Measurements from ENCODE around the gene CTNNB1.

CTNNB1 gene

DNA sequence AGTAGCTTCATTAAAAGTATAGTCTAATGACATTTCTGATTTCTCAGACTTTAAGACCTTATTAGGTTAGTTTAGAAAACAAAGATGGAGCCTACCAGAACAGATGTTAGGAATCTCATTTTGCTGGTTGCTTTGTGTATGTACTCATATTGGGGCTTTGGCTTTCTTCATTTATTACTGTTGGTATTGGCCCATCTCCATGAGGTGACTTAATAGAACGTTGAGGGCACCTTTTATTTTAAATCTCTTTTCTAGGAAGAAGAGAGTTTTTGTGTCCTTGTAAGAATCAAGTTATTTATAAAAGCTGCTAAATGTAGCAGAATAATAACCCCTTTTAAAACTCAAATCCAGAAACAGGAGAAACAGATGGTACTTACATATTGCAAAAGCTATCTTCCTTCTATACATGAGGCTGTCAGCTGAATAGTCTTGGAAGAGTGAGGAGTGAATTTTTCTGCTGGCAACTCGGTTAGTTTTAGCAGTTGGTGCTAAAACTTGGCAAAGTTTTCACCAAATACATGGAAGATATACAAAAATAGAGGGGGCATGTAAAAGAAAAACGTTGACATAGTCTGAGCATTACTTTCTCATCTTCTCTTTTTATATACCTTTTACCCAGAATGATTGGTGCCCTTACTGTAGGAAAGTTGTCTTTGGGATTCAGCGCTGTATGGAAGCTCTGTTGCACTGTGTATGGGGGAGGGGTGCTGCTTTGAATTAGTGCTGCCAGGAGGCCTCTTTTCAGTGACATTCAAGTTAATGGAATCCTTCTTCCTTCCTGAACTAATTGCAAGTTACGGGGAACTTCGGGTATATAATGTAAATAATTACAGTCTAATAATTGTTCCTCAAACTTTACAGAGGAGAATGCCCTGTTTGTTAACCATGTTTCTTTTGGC is 35.8 kb downstream of the CTNNB1 start:
- Histone ChIP-seq H2AK5ac (ENCODE audit: low read length, severe bottlenecking) (no peak overlapping the region), H3K27ac (ENCODE audit: low read length, poor library complexity, severe bottlenecking) (no peak overlapping the region), H3K4ac (ENCODE audit: low read depth in 1 of 2, low read length in 2 of 2) (no peak overlapping the region), H2AFZ (ENCODE audit: low read depth, low read length) (no peak overlapping the region), H4K91ac (ENCODE audit: low read length) (no peak overlapping the region), H3K4me3 (ENCODE audit: insufficient read depth in 1 of 2, low read depth in 1 of 2, low read length in 2 of 2) (no peak overlapping the region), H2BK12ac (ENCODE audit: low read length in 2 of 2) (no peak overlapping the region), H3K4me1 (ENCODE audit: control insufficient read depth, insufficient read depth, low read depth, low read length) (peaks cover 2% of the 10 kb centered on the region), H3K79me1 (replicated peaks; ENCODE audit: low read length, poor library complexity, severe bottlenecking) (peaks cover 10% of the 10 kb centered on the region), H3K9me3 (ENCODE audit: control insufficient read depth, low read length) (no peaks in the 10 kb centered on the region), H3K18ac (ENCODE audit: low read depth in 1 of 2, low read length in 2 of 2) (no peak overlapping the region), H3K9ac (ENCODE audit: low read length) (no peak overlapping the region), H4K8ac (ENCODE audit: low read length) (no peak overlapping the region), H3K4me2 (ENCODE audit: low read length, poor library complexity, severe bottlenecking) (no peak overlapping the region), H3K36me3 (ENCODE audit: control insufficient read depth in 1 of 2, insufficient read depth in 2 of 2, low read depth in 1 of 2, low read length in 2 of 2) (peaks cover 28 to 97% of the 10 kb centered on the region in 2 experiments), H2BK15ac (ENCODE audit: low read depth, poor library complexity, severe bottlenecking) (no peak overlapping the region), H3K14ac (ENCODE audit: low read length in 2 of 2) (no peak overlapping the region), H2BK5ac (ENCODE audit: low read depth, low read length, poor library complexity, severe bottlenecking) (no peak overlapping the region), H2BK120ac (ENCODE audit: low read depth, low read length) (no peak overlapping the region), H3K23ac (ENCODE audit: low read length in 2 of 2) (no peak overlapping the region), H3K27me3 (ENCODE audit: control insufficient read depth in 1 of 2, insufficient read depth in 1 of 2, low read length in 2 of 2) (no peaks in the 10 kb centered on the region)
- 100% methylated on average over 1 of the region's 6 CpGs for WGBS
- DNase-seq = no peak

DNA sequence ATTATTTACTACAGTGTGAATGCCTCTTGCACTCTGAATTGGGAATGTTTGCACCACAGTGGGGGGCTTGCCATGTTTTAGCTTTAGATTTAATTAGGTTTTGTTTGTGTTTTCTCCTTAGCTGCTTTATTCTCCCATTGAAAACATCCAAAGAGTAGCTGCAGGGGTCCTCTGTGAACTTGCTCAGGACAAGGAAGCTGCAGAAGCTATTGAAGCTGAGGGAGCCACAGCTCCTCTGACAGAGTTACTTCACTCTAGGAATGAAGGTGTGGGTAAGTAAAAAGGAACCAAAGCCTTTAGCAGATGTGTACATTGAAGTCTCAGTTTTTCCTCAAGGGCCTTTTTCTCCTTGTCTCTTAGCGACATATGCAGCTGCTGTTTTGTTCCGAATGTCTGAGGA is 36.9 kb downstream of the CTNNB1 start:
- H3K18ac ChIP-seq (ENCODE audit: low read depth in 1 of 2, low read length in 2 of 2) = no peak overlapping the region
- H3K4me2 ChIP-seq (ENCODE audit: low read length, poor library complexity, severe bottlenecking) = no peak overlapping the region
- H2BK15ac ChIP-seq (ENCODE audit: low read depth, poor library complexity, severe bottlenecking) = no peak overlapping the region
- 95% methylated on average over 2 of the region's 2 CpGs for WGBS
- no peaks in the 10 kb centered on the region for H3K27me3 ChIP-seq (ENCODE audit: control insufficient read depth in 1 of 2, insufficient read depth in 1 of 2, low read length in 2 of 2)
- no peak overlapping the region for H3K4ac ChIP-seq (ENCODE audit: low read depth in 1 of 2, low read length in 2 of 2)
- H3K9me3 ChIP-seq (ENCODE audit: control insufficient read depth, low read length) = no peaks in the 10 kb centered on the region
- peak overlapping the region; percentile 25 for H3K27ac ChIP-seq (ENCODE audit: low read length, poor library complexity, severe bottlenecking)
- no peak overlapping the region for H3K23ac ChIP-seq (ENCODE audit: low read length in 2 of 2)
- no peak overlapping the region for H2AFZ ChIP-seq (ENCODE audit: low read depth, low read length)
- H3K79me1 ChIP-seq (replicated peaks; ENCODE audit: low read length, poor library complexity, severe bottlenecking) = peaks cover 10% of the 10 kb centered on the region
- peaks cover 2% of the 10 kb centered on the region for H3K4me1 ChIP-seq (ENCODE audit: control insufficient read depth, insufficient read depth, low read depth, low read length)
- H2BK120ac ChIP-seq (ENCODE audit: low read depth, low read length) = no peak overlapping the region
- no peak overlapping the region for H2BK12ac ChIP-seq (ENCODE audit: low read length in 2 of 2)
- H2AK5ac ChIP-seq (ENCODE audit: low read length, severe bottlenecking) = no peak overlapping the region
- DNase-seq = no peak
- H3K9ac ChIP-seq (ENCODE audit: low read length) = no peak overlapping the region
- no peak overlapping the region for H3K14ac ChIP-seq (ENCODE audit: low read length in 2 of 2)
- no peak overlapping the region for H4K8ac ChIP-seq (ENCODE audit: low read length)
- no peak overlapping the region for H2BK5ac ChIP-seq (ENCODE audit: low read depth, low read length, poor library complexity, severe bottlenecking)
- no peak overlapping the region for H4K91ac ChIP-seq (ENCODE audit: low read length)
- H3K4me3 ChIP-seq (ENCODE audit: insufficient read depth in 1 of 2, low read depth in 1 of 2, low read length in 2 of 2) = no peak overlapping the region
- H3K36me3 ChIP-seq (ENCODE audit: control insufficient read depth in 1 of 2, insufficient read depth in 2 of 2, low read depth in 1 of 2, low read length in 2 of 2) = peaks cover 26 to 100% of the 10 kb centered on the region in 2 experiments

DNA sequence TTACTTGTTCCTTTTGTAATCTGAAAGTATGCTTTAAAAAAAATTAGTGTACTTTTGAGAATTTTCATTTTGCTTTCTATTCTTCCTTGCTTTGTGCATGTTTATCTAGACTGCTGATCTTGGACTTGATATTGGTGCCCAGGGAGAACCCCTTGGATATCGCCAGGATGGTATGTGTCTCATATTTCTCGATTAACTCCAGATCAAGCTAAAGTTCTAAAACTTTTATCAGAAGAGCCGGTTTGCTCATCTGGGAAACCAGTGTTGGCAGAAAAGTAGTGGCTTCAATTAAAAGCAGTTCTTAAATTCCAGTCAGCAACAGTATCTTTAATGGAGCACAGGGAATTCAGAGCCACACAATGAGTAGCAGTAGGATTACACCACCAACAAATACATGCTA is 38.6 kb downstream of the CTNNB1 start:
- Histone ChIP-seq H3K14ac (ENCODE audit: low read length in 2 of 2) (no peak overlapping the region), H3K23ac (ENCODE audit: low read length in 2 of 2) (no peak overlapping the region), H3K27ac (ENCODE audit: low read length, poor library complexity, severe bottlenecking) (no peak overlapping the region), H4K8ac (ENCODE audit: low read length) (no peak overlapping the region), H3K9ac (ENCODE audit: low read length) (peak overlapping the region; percentile 28), H3K27me3 (ENCODE audit: control insufficient read depth in 1 of 2, insufficient read depth in 1 of 2, low read length in 2 of 2) (no peaks in the 10 kb centered on the region), H2BK12ac (ENCODE audit: low read length in 2 of 2) (no peak overlapping the region), H3K9me3 (ENCODE audit: control insufficient read depth, low read length) (no peaks in the 10 kb centered on the region), H3K4me1 (ENCODE audit: control insufficient read depth, insufficient read depth, low read depth, low read length) (peaks cover 2% of the 10 kb centered on the region), H3K36me3 (ENCODE audit: control insufficient read depth in 1 of 2, insufficient read depth in 2 of 2, low read depth in 1 of 2, low read length in 2 of 2) (peaks cover 28 to 100% of the 10 kb centered on the region in 2 experiments), H2BK15ac (ENCODE audit: low read depth, poor library complexity, severe bottlenecking) (no peak overlapping the region), H3K4ac (ENCODE audit: low read depth in 1 of 2, low read length in 2 of 2) (no peak overlapping the region), H3K79me1 (replicated peaks; ENCODE audit: low read length, poor library complexity, severe bottlenecking) (peaks cover 14% of the 10 kb centered on the region), H3K4me3 (ENCODE audit: insufficient read depth in 1 of 2, low read depth in 1 of 2, low read length in 2 of 2) (no peak overlapping the region), H3K18ac (ENCODE audit: low read depth in 1 of 2, low read length in 2 of 2) (no peak overlapping the region), H3K4me2 (ENCODE audit: low read length, poor library complexity, severe bottlenecking) (no peak overlapping the region), H2BK5ac (ENCODE audit: low read depth, low read length, poor library complexity, severe bottlenecking) (no peak overlapping the region), H2BK120ac (ENCODE audit: low read depth, low read length) (no peak overlapping the region), H2AFZ (ENCODE audit: low read depth, low read length) (no peak overlapping the region), H4K91ac (ENCODE audit: low read length) (no peak overlapping the region), H2AK5ac (ENCODE audit: low read length, severe bottlenecking) (no peak overlapping the region)
- no peak for DNase-seq
- WGBS = 98% methylated on average over 3 of the region's 3 CpGs

DNA sequence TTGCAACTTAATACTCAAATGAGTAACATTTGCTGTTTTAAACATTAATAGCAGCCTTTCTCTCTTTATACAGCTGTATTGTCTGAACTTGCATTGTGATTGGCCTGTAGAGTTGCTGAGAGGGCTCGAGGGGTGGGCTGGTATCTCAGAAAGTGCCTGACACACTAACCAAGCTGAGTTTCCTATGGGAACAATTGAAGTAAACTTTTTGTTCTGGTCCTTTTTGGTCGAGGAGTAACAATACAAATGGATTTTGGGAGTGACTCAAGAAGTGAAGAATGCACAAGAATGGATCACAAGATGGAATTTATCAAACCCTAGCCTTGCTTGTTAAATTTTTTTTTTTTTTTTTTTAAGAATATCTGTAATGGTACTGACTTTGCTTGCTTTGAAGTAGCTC is 40.3 kb downstream of the CTNNB1 start:
- H4K8ac ChIP-seq (ENCODE audit: low read length) = no peak overlapping the region
- no peaks in the 10 kb centered on the region for H3K27me3 ChIP-seq (ENCODE audit: control insufficient read depth in 1 of 2, insufficient read depth in 1 of 2, low read length in 2 of 2)
- H3K4ac ChIP-seq (ENCODE audit: low read depth in 1 of 2, low read length in 2 of 2) = no peak overlapping the region
- H3K27ac ChIP-seq (ENCODE audit: low read length, poor library complexity, severe bottlenecking) = no peak overlapping the region
- peak; percentile 20 for DNase-seq
- H2AK5ac ChIP-seq (ENCODE audit: low read length, severe bottlenecking) = no peak overlapping the region
- no peak overlapping the region for H3K4me2 ChIP-seq (ENCODE audit: low read length, poor library complexity, severe bottlenecking)
- no peak overlapping the region for H3K23ac ChIP-seq (ENCODE audit: low read length in 2 of 2)
- no peak overlapping the region for H2BK12ac ChIP-seq (ENCODE audit: low read length in 2 of 2)
- H2BK120ac ChIP-seq (ENCODE audit: low read depth, low read length) = no peak overlapping the region
- 89% methylated on average over 2 of the region's 2 CpGs for WGBS
- no peak overlapping the region for H3K14ac ChIP-seq (ENCODE audit: low read length in 2 of 2)
- no peak overlapping the region for H2BK15ac ChIP-seq (ENCODE audit: low read depth, poor library complexity, severe bottlenecking)
- H3K9ac ChIP-seq (ENCODE audit: low read length) = peak overlapping the region; percentile 49
- H2AFZ ChIP-seq (ENCODE audit: low read depth, low read length) = no peak overlapping the region
- H3K18ac ChIP-seq (ENCODE audit: low read depth in 1 of 2, low read length in 2 of 2) = no peak overlapping the region
- no peaks in the 10 kb centered on the region for H3K9me3 ChIP-seq (ENCODE audit: control insufficient read depth, low read length)
- H3K4me1 ChIP-seq (ENCODE audit: control insufficient read depth, insufficient read depth, low read depth, low read length) = peaks cover 2% of the 10 kb centered on the region
- H2BK5ac ChIP-seq (ENCODE audit: low read depth, low read length, poor library complexity, severe bottlenecking) = no peak overlapping the region
- H4K91ac ChIP-seq (ENCODE audit: low read length) = no peak overlapping the region
- peaks cover 35 to 88% of the 10 kb centered on the region in 2 experiments for H3K36me3 ChIP-seq (ENCODE audit: control insufficient read depth in 1 of 2, insufficient read depth in 2 of 2, low read depth in 1 of 2, low read length in 2 of 2)
- no peak overlapping the region for H3K4me3 ChIP-seq (ENCODE audit: insufficient read depth in 1 of 2, low read depth in 1 of 2, low read length in 2 of 2)
- peaks cover 9% of the 10 kb centered on the region for H3K79me1 ChIP-seq (replicated peaks; ENCODE audit: low read length, poor library complexity, severe bottlenecking)

Data from mesenchymal stem cell (in vitro differentiated cells and primary cell).